ENCODE results near the gene AMFR.

The AMFR gene

GRCh38 chr16:56349086-56349415 lies 76.3 kb downstream of the AMFR start:
- in situ Hi-C loops (cut with MboI; ENCODE audit: low sequenced_read_pairs): no loop called here

GRCh38 chr16:56348168-56349085 lies 76.9 kb downstream of the AMFR start:
- in situ Hi-C loops (cut with MboI; ENCODE audit: low sequenced_read_pairs): no loop called here

- in situ Hi-C loops (cut with MboI; ENCODE audit: low sequenced_read_pairs): no loop called here
These were observed 77.7 kb downstream of the AMFR start for GRCh38 chr16:56347670-56348069.

DNA sequence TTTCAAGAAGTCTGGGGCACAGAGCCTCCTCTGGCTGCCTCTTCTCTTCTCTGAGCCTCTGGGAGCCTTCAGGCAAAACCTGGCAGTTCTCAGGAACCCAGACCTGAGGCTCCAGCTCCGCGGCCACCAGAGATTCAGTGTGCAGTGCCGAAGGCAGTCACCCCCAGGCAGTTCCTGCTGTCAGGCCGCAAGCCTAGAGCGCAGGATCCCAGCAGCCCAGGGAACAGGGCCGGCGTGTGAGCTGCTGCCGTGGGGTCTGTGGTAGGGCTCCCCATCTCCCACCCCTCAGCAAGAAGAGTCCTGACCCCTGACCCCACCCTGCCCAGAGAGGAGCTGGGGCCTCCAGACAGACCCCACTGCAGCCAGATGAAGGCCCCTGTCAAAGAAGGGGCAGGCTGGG lies 78.2 kb downstream of the AMFR start:
- in situ Hi-C loops (cut with MboI; ENCODE audit: low sequenced_read_pairs): no loop called here

GRCh38 chr16:56346131-56346890 lies 79.0 kb downstream of the AMFR start:
- in situ Hi-C loops (cut with MboI; ENCODE audit: low sequenced_read_pairs): no loop called here

- in situ Hi-C loops (cut with MboI; ENCODE audit: low sequenced_read_pairs): no loop called here
These were observed 79.8 kb downstream of the AMFR start for GRCh38 chr16:56345406-56346050.

GRCh38 chr16:56344518-56345405 lies 80.6 kb downstream of the AMFR start:
- in situ Hi-C loops (cut with MboI; ENCODE audit: low sequenced_read_pairs): no loop called here

GRCh38 chr16:56343661-56344517 lies 81.5 kb downstream of the AMFR start:
- in situ Hi-C loops (cut with MboI; ENCODE audit: low sequenced_read_pairs): no loop called here

DNA sequence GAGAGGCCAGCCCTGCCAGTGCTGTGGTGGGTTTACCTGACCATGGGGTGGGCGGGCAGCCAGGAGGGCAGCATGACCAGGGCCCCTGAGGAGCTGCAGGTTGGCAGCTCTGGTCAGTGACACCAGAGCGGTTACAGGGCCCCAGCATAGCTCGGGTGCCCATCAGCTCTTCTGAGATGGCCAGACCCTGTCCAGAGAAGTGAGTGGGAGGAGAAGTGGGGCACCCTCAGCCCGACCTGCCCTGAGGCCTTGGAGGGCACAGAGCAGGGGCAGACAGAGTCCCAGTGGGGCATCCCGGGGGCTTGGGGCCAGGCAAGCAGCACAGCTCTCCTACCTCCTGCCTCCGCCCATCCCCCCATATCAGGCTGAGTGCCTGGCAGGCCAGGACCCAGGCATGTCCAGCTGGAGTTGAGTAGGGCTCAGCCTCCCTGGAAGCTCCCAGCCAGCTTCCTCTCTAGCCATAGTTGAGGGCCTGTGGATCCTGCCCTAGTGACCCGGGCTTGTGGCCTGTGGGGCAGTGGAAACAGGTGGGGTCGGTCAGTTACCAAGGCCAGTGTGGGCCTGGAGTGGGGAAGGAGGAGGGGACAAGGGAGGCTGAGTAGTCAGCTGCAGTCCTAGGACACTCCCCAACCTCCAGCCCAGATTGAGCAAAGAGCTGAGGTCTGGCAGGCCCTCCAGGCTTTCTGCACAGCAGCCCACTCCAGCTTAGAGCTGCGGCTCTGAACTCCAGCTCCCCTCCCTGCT lies 83.5 kb downstream of the AMFR start:
- in situ Hi-C loops (cut with MboI; ENCODE audit: low sequenced_read_pairs): no loop called here

DNA sequence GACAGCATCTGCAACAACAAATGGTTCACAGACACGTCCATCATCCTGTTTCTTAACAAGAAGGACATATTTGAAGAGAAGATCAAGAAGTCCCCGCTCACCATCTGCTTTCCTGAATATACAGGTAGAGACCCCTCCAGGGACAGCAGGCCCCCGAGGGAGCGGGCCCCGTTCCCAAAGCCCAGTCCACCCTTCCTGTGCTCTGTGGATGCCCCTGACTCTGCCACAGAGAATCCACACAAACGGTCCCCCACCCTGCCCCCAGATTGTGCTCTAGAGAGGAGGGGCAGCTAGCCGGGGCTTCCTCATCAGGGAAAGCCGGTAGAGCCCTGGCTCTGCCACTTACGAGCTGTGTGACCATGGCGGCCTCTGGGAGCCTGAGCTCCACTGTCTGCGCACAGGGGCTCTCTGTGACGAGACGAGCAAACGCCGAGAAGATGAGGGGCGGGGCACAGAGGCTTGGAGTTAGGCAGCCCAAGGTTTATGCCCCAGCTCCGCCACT lies 84.4 kb downstream of the AMFR start:
- in situ Hi-C loops (cut with MboI; ENCODE audit: low sequenced_read_pairs): no loop called here

GRCh38 chr16:56340416-56340815 lies 84.9 kb downstream of the AMFR start:
- in situ Hi-C loops (cut with MboI; ENCODE audit: low sequenced_read_pairs): no loop called here

GRCh38 chr16:56339431-56340195 lies 85.7 kb downstream of the AMFR start:
- in situ Hi-C loops (cut with MboI; ENCODE audit: low sequenced_read_pairs): no loop called here

DNA sequence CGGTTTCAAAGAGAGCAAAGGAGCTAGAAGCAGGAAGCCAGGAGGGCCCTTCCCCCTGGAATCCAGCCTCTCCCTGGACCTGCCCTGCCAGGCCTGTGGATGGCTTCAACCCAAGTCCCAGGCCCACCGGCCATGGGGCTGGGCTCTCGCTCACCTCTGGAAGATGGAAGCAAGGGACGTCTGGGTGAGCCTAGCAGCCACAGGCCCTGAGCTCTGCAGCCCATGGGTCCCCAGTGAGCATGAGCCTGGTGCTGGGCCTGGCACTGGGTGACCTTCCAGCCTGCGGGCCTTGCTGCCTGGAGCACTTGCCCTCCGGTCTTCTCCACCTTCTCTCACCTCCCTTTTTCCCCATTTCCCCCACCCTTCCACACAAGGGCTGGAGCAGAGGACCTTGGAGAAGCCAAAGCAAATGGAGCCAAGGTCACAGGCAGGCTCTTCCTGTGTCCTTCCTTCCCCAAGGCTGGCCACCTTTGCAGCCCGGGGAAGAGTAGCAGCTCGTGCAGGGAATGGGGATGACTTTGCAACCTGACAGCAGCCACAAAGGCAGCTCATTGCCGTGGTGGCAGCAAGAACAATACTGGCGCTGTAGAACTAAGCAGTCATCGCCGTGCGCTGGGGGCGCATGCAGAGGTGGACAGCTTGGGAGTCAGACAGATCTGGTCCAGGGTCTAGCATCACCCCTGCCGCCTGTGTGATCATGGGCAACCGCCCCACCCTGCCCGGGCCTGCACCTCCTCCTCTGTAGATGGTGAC lies 86.6 kb downstream of the AMFR start:
- in situ Hi-C loops (cut with MboI; ENCODE audit: low sequenced_read_pairs): no loop called here

DNA sequence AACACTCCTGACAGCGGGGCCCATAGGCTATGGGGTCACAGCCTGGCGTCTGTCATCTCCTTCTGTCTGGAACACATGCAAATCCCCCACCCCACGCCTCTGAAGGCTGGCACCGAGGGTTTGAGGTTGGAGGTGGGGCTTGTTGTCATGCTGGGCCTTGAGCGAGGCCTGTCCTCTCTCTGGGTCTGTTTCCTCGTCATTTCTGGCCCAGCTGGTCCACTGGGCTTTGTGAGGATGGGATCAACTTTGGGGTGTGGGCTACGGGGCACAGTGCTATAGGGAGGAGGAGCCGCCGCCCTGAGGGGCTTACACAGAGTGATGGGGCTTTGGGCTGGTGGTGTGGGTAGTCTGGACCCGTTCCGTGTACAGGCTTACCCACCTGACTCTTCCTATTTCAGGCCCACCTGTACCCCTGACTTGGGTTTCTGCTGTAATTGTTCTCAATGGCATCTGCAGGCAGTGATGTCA lies 87.5 kb downstream of the AMFR start:
- in situ Hi-C loops (cut with MboI; ENCODE audit: low sequenced_read_pairs): no loop called here

DNA sequence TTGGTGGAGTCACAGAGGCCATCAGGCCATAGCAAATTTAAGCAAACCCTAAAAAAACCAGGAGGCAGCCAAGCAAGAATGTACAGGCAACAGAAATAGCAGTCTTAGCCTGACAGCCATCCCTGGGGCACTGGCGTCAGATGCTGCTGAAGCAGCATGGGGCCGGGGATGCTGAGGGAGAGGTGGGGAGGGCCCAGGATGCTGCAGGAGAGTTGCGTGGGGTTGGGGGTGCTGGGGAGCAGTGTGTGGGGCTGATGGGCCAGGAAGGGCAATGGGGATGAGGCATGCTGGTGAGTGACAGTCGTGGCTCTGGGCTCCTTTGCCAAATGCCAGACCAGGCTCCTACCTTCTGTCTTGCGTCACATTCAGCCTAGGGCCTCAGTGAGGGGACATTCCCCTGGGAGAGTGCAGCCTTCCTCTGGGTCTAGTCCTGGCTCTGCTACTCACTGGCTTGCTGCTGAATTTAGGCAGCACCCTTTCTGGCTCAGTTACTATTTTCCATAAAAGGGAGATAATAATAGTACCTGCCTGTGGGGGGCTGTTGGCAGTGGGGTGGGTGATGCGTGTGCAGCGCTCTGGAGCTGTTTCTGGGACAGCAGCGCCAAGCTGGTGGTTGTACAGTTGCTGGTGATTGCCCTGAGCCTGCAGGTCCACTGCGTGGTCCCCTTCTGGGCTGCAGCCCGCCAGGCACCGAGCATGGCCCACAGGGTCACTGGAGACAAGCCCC lies 88.1 kb downstream of the AMFR start:
- in situ Hi-C loops (cut with MboI; ENCODE audit: low sequenced_read_pairs): no loop called here

- in situ Hi-C loops (cut with MboI; ENCODE audit: low sequenced_read_pairs): no loop called here
These were observed 88.6 kb downstream of the AMFR start for GRCh38 chr16:56336711-56337110.

All from HL-60/S4 (cell line).